ENCODE measurements around the gene MRAS. TPM values are rescaled to one million over a fixed set of nuclear protein-coding genes. Genes with fewer than 3 reads are reported as not detected.

Gene MRAS
- total RNA-seq, 1 donor from 2014 or later, result 41.5 TPM

- Mint-ChIP-seq H3K4me1 (ENCODE audit: low read depth, unreplicated experiment) (peaks cover 7% of the 10 kb centered on the region), H3K27ac (ENCODE audit: unreplicated experiment) (no peak overlapping the region), H3K4me3 (ENCODE audit: unreplicated experiment) (no peak overlapping the region), H3K27me3 (ENCODE audit: unreplicated experiment) (peaks cover 3% of the 10 kb centered on the region), H3K36me3 (ENCODE audit: unreplicated experiment) (no peaks in the 10 kb centered on the region), H3K9me3 (ENCODE audit: unreplicated experiment) (peaks cover 4% of the 10 kb centered on the region)
- DNase-seq, result no peak
- no peak for TF ChIP-seq CTCF (IDR thresholded peaks at IDR 0.05; ENCODE audit: partially characterized antibody, unreplicated experiment)
Measured at GRCh38 chr3:138326866-138327595, 21.3 kb upstream of the MRAS start.

GRCh38 chr3:138327831-138328230 is 20.5 kb upstream of the MRAS start:
- Mint-ChIP-seq H3K4me3 (ENCODE audit: unreplicated experiment) (no peak overlapping the region), H3K27ac (ENCODE audit: unreplicated experiment) (no peak overlapping the region), H3K36me3 (ENCODE audit: unreplicated experiment) (no peaks in the 10 kb centered on the region), H3K9me3 (ENCODE audit: unreplicated experiment) (peaks cover 6% of the 10 kb centered on the region), H3K4me1 (ENCODE audit: low read depth, unreplicated experiment) (peaks cover 7% of the 10 kb centered on the region), H3K27me3 (ENCODE audit: unreplicated experiment) (peaks cover 3% of the 10 kb centered on the region)
- TF ChIP-seq CTCF (IDR thresholded peaks at IDR 0.05; ENCODE audit: partially characterized antibody, unreplicated experiment), result no peak
- no peak for DNase-seq

GRCh38 chr3:138328341-138328740 is 20.0 kb upstream of the MRAS start:
- H3K4me3 Mint-ChIP-seq (ENCODE audit: unreplicated experiment), result no peak overlapping the region
- DNase-seq, result no peak
- H3K4me1 Mint-ChIP-seq (ENCODE audit: low read depth, unreplicated experiment), result peaks cover 7% of the 10 kb centered on the region
- H3K9me3 Mint-ChIP-seq (ENCODE audit: unreplicated experiment), result peaks cover 7% of the 10 kb centered on the region
- TF ChIP-seq CTCF (IDR thresholded peaks at IDR 0.05; ENCODE audit: partially characterized antibody, unreplicated experiment), result no peak
- peaks cover 3% of the 10 kb centered on the region for H3K27me3 Mint-ChIP-seq (ENCODE audit: unreplicated experiment)
- no peak overlapping the region for H3K27ac Mint-ChIP-seq (ENCODE audit: unreplicated experiment)
- no peaks in the 10 kb centered on the region for H3K36me3 Mint-ChIP-seq (ENCODE audit: unreplicated experiment)

GRCh38 chr3:138329127-138329983 is 19.0 kb upstream of the MRAS start, which contains the start of gene NME9:
Gene NME9, minus strand, starts transcription at chr3:138329851. Its CDS starts 516 bp downstream, at chr3:138329335.
- peak within 1 kb of the TSS; percentile 92 for H3K27ac Mint-ChIP-seq (ENCODE audit: unreplicated experiment)
- no peaks in the 10 kb centered on the region for H3K36me3 Mint-ChIP-seq (ENCODE audit: unreplicated experiment)
- peak; percentile 97 for DNase-seq
- H3K27me3 Mint-ChIP-seq (ENCODE audit: unreplicated experiment), result peaks cover 3% of the 10 kb centered on the region
- TF ChIP-seq CTCF (IDR thresholded peaks at IDR 0.05; ENCODE audit: partially characterized antibody, unreplicated experiment), result peak; percentile 36
- H3K4me1 Mint-ChIP-seq (ENCODE audit: low read depth, unreplicated experiment), result peaks cover 7% of the 10 kb centered on the region
- H3K9me3 Mint-ChIP-seq (ENCODE audit: unreplicated experiment), result peaks cover 7% of the 10 kb centered on the region
- peak within 1 kb of the TSS; percentile 94 for H3K4me3 Mint-ChIP-seq (ENCODE audit: unreplicated experiment)

GRCh38 chr3:138329984-138330293 is 18.4 kb upstream of the MRAS start:
- H3K27ac Mint-ChIP-seq (ENCODE audit: unreplicated experiment), result peak overlapping the region; percentile 92
- peaks cover 7% of the 10 kb centered on the region for H3K9me3 Mint-ChIP-seq (ENCODE audit: unreplicated experiment)
- H3K27me3 Mint-ChIP-seq (ENCODE audit: unreplicated experiment), result peaks cover 3% of the 10 kb centered on the region
- peak overlapping the region; percentile 94 for H3K4me3 Mint-ChIP-seq (ENCODE audit: unreplicated experiment)
- TF ChIP-seq CTCF (IDR thresholded peaks at IDR 0.05; ENCODE audit: partially characterized antibody, unreplicated experiment), result no peak
- peaks cover 7% of the 10 kb centered on the region for H3K4me1 Mint-ChIP-seq (ENCODE audit: low read depth, unreplicated experiment)
- no peaks in the 10 kb centered on the region for H3K36me3 Mint-ChIP-seq (ENCODE audit: unreplicated experiment)
- no peak for DNase-seq

Data from glutamatergic neuron (in vitro differentiated cells).